Ovary (tissue), 9 donors: ENCODE measurements around the gene CDKAL1. TPM values are rescaled to one million over a fixed set of nuclear protein-coding genes. Genes with fewer than 3 reads are reported as not detected.

Experiments used
- DNase-seq, 5 donors: peaks; one replicate each; pipeline ENCODE4 v3.0.0-alpha.2; 2019 to 2020
- H3K27ac ChIP-seq, 2 donors: fragments of 200-600 bp; one replicate each; pipeline versions ENCODE4 v1.5.1 to v1.8.0; 2019 to 2022
- H3K27me3 ChIP-seq: fragments of 200-600 bp; one replicate; pipeline ENCODE4 v1.8.0; 2022
- H3K36me3 ChIP-seq: fragments of 200-600 bp; sonication (generic); one replicate; pipeline ENCODE4 v1.5.1; 2019
- H3K4me1 ChIP-seq: one replicate; pipeline ENCODE4 v1.8.1; 2013; ENCODE audit warnings: mild to moderate bottlenecking, moderate library complexity; ENCODE audit not compliant: insufficient read depth
- H3K4me3 ChIP-seq: fragments of 200-600 bp; sonication (generic); one replicate; pipeline ENCODE4 v1.5.1; 2017
- H3K9me3 ChIP-seq, 2 donors: fragments of 200-600 bp in 1 of 2; sonication (generic) in 1 of 2; one replicate each; pipeline versions ENCODE4 v1.5.1 to v1.8.1; 2013 to 2019; ENCODE audit warnings: mild to moderate bottlenecking in 1 of 2, moderate library complexity in 1 of 2
- CTCF ChIP-seq, 3 donors: fragments of 450-650 bp in 2 of 3; fragments of 200-600 bp in 1 of 3; IDR thresholded peaks; one replicate each; pipeline versions ENCODE4 v1.5.1 to v1.8.0; 2016 to 2022; ENCODE audit warnings: antibody characterized with exemption in 3 of 3, mild to moderate bottlenecking in 1 of 3
- EP300 ChIP-seq: sonication (generic); formaldehyde crosslinking; IDR thresholded peaks from one replicate; pipeline ENCODE4 v1.6.1; 2017; ENCODE audit warnings: antibody characterized with exemption
- POLR2A ChIP-seq: fragments of 450-650 bp; IDR thresholded peaks from one replicate; pipeline ENCODE4 v1.6.1; 2017; ENCODE audit warnings: antibody characterized with exemption, mild to moderate bottlenecking, moderate library complexity
- WGBS, 3 donors: extraction: QIAGEN DNeasy Blood & Tissue Kit in 1 of 3; methylation state at CpG; one replicate each; pipeline versions ENCODE4 v1.1.5 to v1.1.7; 2013 to 2017; 5-methylcytosine and 5-hydroxymethylcytosine counted together
- intact Hi-C, 4 donors: fragments of 100-400 bp; cut with DNase I; formaldehyde crosslinking; loops; one replicate each; pipeline versions ENCODE4 v1.11.0 to v1.15.1; 2022 to 2023
- polyA plus RNA-seq, 2 donors: library from polyadenylated mRNA; stranded (reverse); fragments of 200-250 nt in 1 of 2; fragments of 350-450 nt in 1 of 2; fragmentation: Illumina TruSeq in 1 of 2; extraction: RNeasy Lipid Tissue Mini Kit (QIAGEN cat#74804) in 1 of 2; gene quantifications; one replicate each; pipeline ENCODE4 v1.2.3, GENCODE V29; 2013 to 2014
- total RNA-seq, 7 donors: library from RNA; depleted of rRNA in 2 of 7; stranded (reverse); fragments of >200 nt in 2 of 7; fragmentation: NEBNext Ultra II Directional in 3 of 7; extraction: Animal tissue kit (Norgen Biotek cat#: 25700) in 3 of 7; gene quantifications; one replicate each; pipeline versions ENCODE4 v1.1.0 to v1.2.4, GENCODE V29; 2016 to 2023
- donor health status: DM: no; HTN: no; CAD: no; lungs with moderate emphysema.
- donor health status: DM: no; HTN: no; CAD: no.
- donor health status: Bipolar disorder and iron deficiency.
- donor health status: DM: yes; HTN: yes; CAD: no.
- donor health status: DM: no; HTN: no; CAD: no.
- donor health status: DM: yes; HTN: yes; CAD: no.

Gene CDKAL1
- total and polyA plus RNA-seq, 9 donors, result 6.8 to 21.3 (median 18.9) TPM

- DNase-seq, result no peak
- intact Hi-C loops, result no loop called here
- no peak overlapping the region for H3K4me3 ChIP-seq
- H3K9me3 ChIP-seq, result no peaks in the 10 kb centered on the region
- no peak overlapping the region for H3K27ac ChIP-seq
- WGBS, 3 donors, result 93 to 97% (median 95%) methylated on average over 5 of the region's 5 CpGs
- no peaks in the 10 kb centered on the region for H3K4me1 ChIP-seq
- H3K27me3 ChIP-seq, result no peaks in the 10 kb centered on the region
- H3K36me3 ChIP-seq, result no peaks in the 10 kb centered on the region
- TF ChIP-seq POLR2A (no peak), CTCF (IDR thresholded peaks at IDR 0.05) (no peak), EP300 (no peak)
These were observed 121.1 kb downstream of the CDKAL1 start for GRCh38 chr6:20655317-20655716.

DNA sequence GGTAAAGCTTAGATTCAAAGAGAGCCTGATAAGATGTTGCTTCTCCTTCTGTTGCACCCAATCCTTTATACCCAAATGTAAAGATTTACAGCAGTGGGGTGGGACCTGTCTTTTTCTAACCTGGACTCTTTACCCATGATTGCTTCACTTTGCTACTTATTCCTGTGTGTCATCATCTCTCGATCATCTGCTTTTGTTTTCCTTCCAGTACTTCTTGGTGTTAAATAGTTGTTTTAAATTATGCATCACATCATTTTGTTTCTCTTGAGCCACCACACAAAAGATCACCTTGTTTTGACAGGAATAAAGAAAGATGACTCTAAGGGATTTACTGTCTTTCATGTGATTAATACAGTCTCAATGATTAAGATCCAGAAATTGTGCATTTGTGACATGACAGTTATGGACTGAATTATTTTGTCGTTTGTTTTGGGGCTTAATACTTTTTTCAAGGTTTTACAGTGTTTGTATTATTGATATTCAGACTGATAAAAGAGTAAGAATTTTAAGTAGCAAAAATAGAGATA is 123.1 kb downstream of the CDKAL1 start:
- Histone ChIP-seq H3K9me3 (no peaks in the 10 kb centered on the region), H3K4me3 (no peak overlapping the region), H3K36me3 (no peaks in the 10 kb centered on the region), H3K27me3 (no peaks in the 10 kb centered on the region), H3K27ac (no peak overlapping the region), H3K4me1 (peaks cover 1% of the 10 kb centered on the region)
- intact Hi-C loops, result no loop called here
- no peak for DNase-seq
- TF ChIP-seq CTCF (IDR thresholded peaks at IDR 0.05), result no peak
- TF ChIP-seq EP300, result no peak
- TF ChIP-seq POLR2A, result no peak
- WGBS, 3 donors, result 88 to 93% (median 93%) methylated on average over 2 of the region's 2 CpGs

- TF ChIP-seq POLR2A (no peak), EP300 (no peak), CTCF (IDR thresholded peaks at IDR 0.05) (no peak)
- no peak for DNase-seq
- Histone ChIP-seq H3K9me3 (no peaks in the 10 kb centered on the region), H3K27me3 (no peaks in the 10 kb centered on the region), H3K4me1 (peaks cover 2% of the 10 kb centered on the region), H3K4me3 (no peak overlapping the region), H3K36me3 (no peaks in the 10 kb centered on the region), H3K27ac (no peak overlapping the region)
- WGBS, 3 donors, result 69 to 82% (median 80%) methylated on average over 2 of the region's 2 CpGs
- intact Hi-C loops, result no loop called here
These were observed 123.8 kb downstream of the CDKAL1 start for GRCh38 chr6:20658053-20658452.

DNA sequence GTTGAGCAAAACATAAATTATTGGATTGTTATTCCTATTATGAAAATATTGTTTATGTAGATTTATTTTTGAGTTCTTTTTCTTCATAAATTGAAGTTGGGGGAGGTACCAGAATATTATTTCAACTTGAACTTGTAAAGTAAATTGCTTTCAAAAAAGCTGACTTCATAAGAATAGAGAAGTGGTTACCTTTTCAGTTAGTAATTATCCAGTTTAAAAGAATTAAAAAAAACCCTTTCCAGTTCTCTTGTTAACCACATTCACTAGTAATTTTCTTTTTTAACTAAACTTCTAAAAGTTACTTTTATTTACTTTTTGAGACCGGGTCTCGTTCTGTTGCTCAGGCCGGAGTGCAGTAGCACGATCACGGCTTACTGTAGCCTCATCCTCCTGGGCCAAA is 124.3 kb downstream of the CDKAL1 start:
- 93 to 99% (median 98%) methylated on average over 5 of the region's 5 CpGs for WGBS, 3 donors
- DNase-seq, result no peak
- TF ChIP-seq CTCF (IDR thresholded peaks at IDR 0.05) (no peak), EP300 (no peak), POLR2A (no peak)
- no peak overlapping the region for H3K4me3 ChIP-seq
- no peaks in the 10 kb centered on the region for H3K36me3 ChIP-seq
- no peaks in the 10 kb centered on the region for H3K9me3 ChIP-seq
- intact Hi-C loops, result no loop called here
- H3K27me3 ChIP-seq, result no peaks in the 10 kb centered on the region
- H3K27ac ChIP-seq, result no peak overlapping the region
- peaks cover 2% of the 10 kb centered on the region for H3K4me1 ChIP-seq
